Testis (tissue), 3 donors: ENCODE data around the gene RSPRY1. TPM values are rescaled to one million over a fixed set of nuclear protein-coding genes. Genes with fewer than 3 reads are reported as not detected.
A peak's percentile ranks its signal among the peaks of the same experiment; 100 is the strongest.

Experiments
- DNase-seq: peaks from one replicate; pipeline ENCODE4 v3.0.0-alpha.2; 2019
- H3K27ac ChIP-seq, 2 donors: fragments of 200-600 bp; sonication (generic); one replicate each; pipeline ENCODE4 v1.5.1; 2019
- H3K27me3 ChIP-seq: fragments of 200-600 bp; sonication (generic); one replicate; pipeline ENCODE4 v1.5.1; 2019
- H3K36me3 ChIP-seq: fragments of 200-600 bp; sonication (generic); one replicate; pipeline ENCODE4 v1.5.1; 2017; ENCODE audit warnings: low read depth; ENCODE audit errors: missing control alignments
- H3K4me1 ChIP-seq: fragments of 200-600 bp; sonication (generic); one replicate; pipeline ENCODE4 v1.5.1; 2019
- H3K4me3 ChIP-seq, 2 donors: fragments of 200-600 bp; sonication (generic); one replicate each; pipeline ENCODE4 v1.5.1; 2017 to 2019
- H3K9me3 ChIP-seq: fragments of 200-600 bp; sonication (generic); one replicate; pipeline ENCODE4 v1.5.1; 2017
- CTCF ChIP-seq, 3 experiments: fragments of 450-650 bp in 2 of 3; fragments of 200-600 bp in 1 of 3; sonication (generic) in 1 of 3; IDR thresholded peaks; one replicate each; pipeline ENCODE4 v1.5.1; 2016 to 2019; ENCODE audit warnings: antibody characterized with exemption in 3 of 3, mild to moderate bottlenecking in 2 of 3, moderate library complexity in 1 of 3
- POLR2A ChIP-seq: fragments of 450-650 bp; IDR thresholded peaks from one replicate; pipeline ENCODE4 v1.6.1; 2017; ENCODE audit warnings: antibody characterized with exemption, mild to moderate bottlenecking, moderate library complexity
- WGBS, 2 donors: methylation state at CpG; one replicate each; pipeline ENCODE4 v1.1.5; 2018; 5-methylcytosine and 5-hydroxymethylcytosine counted together
- intact Hi-C: fragments of 100-400 bp; cut with DNase I; formaldehyde crosslinking; loops from one replicate; pipeline ENCODE4 v1.15.1; 2023; ENCODE audit warnings: low total_unique reads
- polyA plus RNA-seq: library from polyadenylated mRNA; stranded (reverse); fragments of 350-450 nt; fragmentation: Illumina TruSeq; extraction: RNeasy Lipid Tissue Mini Kit (QIAGEN cat#74804); gene quantifications from one replicate; pipeline ENCODE4 v1.2.3, GENCODE V29; 2014; ENCODE audit warnings: low read depth, low replicate concordance; ENCODE audit not compliant: insufficient read depth
- total RNA-seq, 2 donors: library from RNA; depleted of rRNA; stranded (reverse); fragments of >200 nt; gene quantifications; one replicate each; pipeline ENCODE4 v1.2.3, GENCODE V29; 2016

The RSPRY1 gene
- total and polyA plus RNA-seq, 3 donors from 2014 or later, result 53.0 to 81.2 (median 73.3) TPM

GRCh38 chr16:57245472-57246113 is 59.5 kb downstream of the RSPRY1 start:
- peak; percentile 58 for DNase-seq
- Histone ChIP-seq H3K9me3 (no peaks in the 10 kb centered on the region), H3K27ac (peak overlapping the region; percentile 93 to 95), H3K36me3 (no peaks in the 10 kb centered on the region), H3K4me1 (peaks cover 11% of the 10 kb centered on the region), H3K27me3 (no peaks in the 10 kb centered on the region), H3K4me3 (peak overlapping the region; percentile 80 to 96)
- TF ChIP-seq CTCF (IDR thresholded peaks at IDR 0.05), result no peak
- no peak for TF ChIP-seq POLR2A
- intact Hi-C loops, result no loop called here
- 3 to 7% methylated on average over 10 to 20 of the region's 28 CpGs for WGBS, 2 donors

GRCh38 chr16:57251352-57251751 is 65.2 kb downstream of the RSPRY1 start:
- 89 to 97% methylated on average over 2 of the region's 2 CpGs for WGBS, 2 donors
- intact Hi-C loops, result no loop called here
- Histone ChIP-seq H3K9me3 (no peaks in the 10 kb centered on the region), H3K36me3 (no peaks in the 10 kb centered on the region), H3K27ac (no peak overlapping the region), H3K4me1 (peaks cover 5% of the 10 kb centered on the region), H3K4me3 (no peak overlapping the region), H3K27me3 (no peaks in the 10 kb centered on the region)
- DNase-seq, result no peak
- no peak for TF ChIP-seq CTCF (IDR thresholded peaks at IDR 0.05)
- TF ChIP-seq POLR2A, result no peak

GRCh38 chr16:57252148-57252721 is 66.1 kb downstream of the RSPRY1 start:
- intact Hi-C loops, result no loop called here
- H3K36me3 ChIP-seq, result no peaks in the 10 kb centered on the region
- H3K27me3 ChIP-seq, result no peaks in the 10 kb centered on the region
- DNase-seq, result no peak
- TF ChIP-seq POLR2A (no peak), CTCF (IDR thresholded peaks at IDR 0.05) (no peak)
- 87 to 96% methylated on average over 6 of the region's 6 CpGs for WGBS, 2 donors
- H3K9me3 ChIP-seq, result no peaks in the 10 kb centered on the region
- H3K4me1 ChIP-seq, result no peaks in the 10 kb centered on the region
- H3K4me3 ChIP-seq, result no peak overlapping the region
- no peak overlapping the region for H3K27ac ChIP-seq

- no peak overlapping the region for H3K27ac ChIP-seq
- intact Hi-C loops, result no loop called here
These were observed 67.3 kb downstream of the RSPRY1 start for GRCh38 chr16:57253466-57253865.

More at GRCh38 chr16:57253466-57253865, 67.3 kb downstream of the RSPRY1 start:
- no peaks in the 10 kb centered on the region for H3K9me3 ChIP-seq
- no peak overlapping the region for H3K4me3 ChIP-seq
- no peak for TF ChIP-seq POLR2A
- no peak for TF ChIP-seq CTCF (IDR thresholded peaks at IDR 0.05)
- H3K27me3 ChIP-seq, result no peaks in the 10 kb centered on the region
- no peaks in the 10 kb centered on the region for H3K36me3 ChIP-seq
- WGBS, 2 donors, result 98 to 100% methylated on average over 1 of the region's 1 CpG
- no peak for DNase-seq
- H3K4me1 ChIP-seq, result no peaks in the 10 kb centered on the region
